NCI-H1092 treated with DMSO at 0.1 percent for 48 hours (cell line): ENCODE measurements around the gene CLCN2.

Experiments used
- DNase-seq: peaks from one replicate; lab custom pipeline; 2025; lab: John Stamatoyannopoulos, UW

CLCN2 gene

GRCh38 chr3:184361532-184361931 is at the start of gene CLCN2, which contains the start of gene POLR2H:
Gene CLCN2, minus strand, starts transcription at chr3:184361605. Its CDS starts 126 bp downstream, at chr3:184361479.
Gene POLR2H, plus strand, starts transcription at chr3:184361710. Its CDS starts 1,783 bp downstream, at chr3:184363493.
- DNase-seq = peak; percentile 18

- DNase-seq = no peak
Measured at GRCh38 chr3:184409946-184410500, 48.6 kb upstream of the CLCN2 start.

- no peak for DNase-seq
Measured at GRCh38 chr3:184409331-184409926, 48.0 kb upstream of the CLCN2 start.

GRCh38 chr3:184405075-184406030 is 43.9 kb upstream of the CLCN2 start:
- DNase-seq = no peak

GRCh38 chr3:184399410-184399809 is 38.0 kb upstream of the CLCN2 start:
- no peak for DNase-seq

- no peak for DNase-seq
Measured at GRCh38 chr3:184395320-184395660, 33.9 kb upstream of the CLCN2 start.

- no peak for DNase-seq
Measured at GRCh38 chr3:184391266-184391665, 29.9 kb upstream of the CLCN2 start.

- DNase-seq = no peak
Measured at GRCh38 chr3:184389935-184390528, 28.6 kb upstream of the CLCN2 start.

- DNase-seq = no peak
Measured at GRCh38 chr3:184389384-184389783, 28.0 kb upstream of the CLCN2 start.

- no peak for DNase-seq
Measured at GRCh38 chr3:184388936-184389230, 27.5 kb upstream of the CLCN2 start.

- DNase-seq = no peak
Measured at GRCh38 chr3:184388164-184388935, 26.9 kb upstream of the CLCN2 start.

- no peak for DNase-seq
Measured at GRCh38 chr3:184387174-184387714, 25.8 kb upstream of the CLCN2 start.

GRCh38 chr3:184386047-184386806 is 24.8 kb upstream of the CLCN2 start:
- DNase-seq = no peak

- DNase-seq = no peak
Measured at GRCh38 chr3:184384856-184385422, 23.5 kb upstream of the CLCN2 start.

GRCh38 chr3:184384342-184384741 is 22.9 kb upstream of the CLCN2 start:
- DNase-seq = no peak

- no peak for DNase-seq
Measured at GRCh38 chr3:184383033-184383740, 21.8 kb upstream of the CLCN2 start.

GRCh38 chr3:184382326-184383032 is 21.1 kb upstream of the CLCN2 start:
- DNase-seq = no peak

GRCh38 chr3:184381261-184382224 is 20.1 kb upstream of the CLCN2 start:
- no peak for DNase-seq
